Ishikawa (cell line): ENCODE measurements around the gene ITIH3.

Experiments
- CREB1 ChIP-seq: IDR thresholded peaks from 2 replicates; pipeline ENCODE4 v1.6.1; 2012; ENCODE audit warnings: low read depth
- EGR1 ChIP-seq: IDR thresholded peaks from 2 replicates; pipeline ENCODE4 v1.6.1; 2012
- EP300 ChIP-seq: IDR thresholded peaks from 2 replicates; pipeline ENCODE4 v1.6.1; 2012; ENCODE audit warnings: borderline replicate concordance
- RAD21 ChIP-seq: IDR thresholded peaks from 2 replicates; pipeline ENCODE4 v1.6.1; 2012; ENCODE audit warnings: low read depth
- TAF1 ChIP-seq: IDR thresholded peaks from 2 replicates; pipeline ENCODE4 v1.6.1; 2012; ENCODE audit warnings: low read depth, mild to moderate bottlenecking
- TCF12 ChIP-seq: IDR thresholded peaks from 2 replicates; pipeline ENCODE4 v1.6.1; 2012; ENCODE audit warnings: low read depth
- TEAD4 ChIP-seq: IDR thresholded peaks from 2 replicates; pipeline ENCODE4 v1.6.1; 2012
- YY1 ChIP-seq: IDR thresholded peaks from 2 replicates; pipeline ENCODE4 v1.6.1; 2012; ENCODE audit warnings: low read depth
- TF ChIP-seq, protein P1 (sequence below): IDR thresholded peaks from 2 replicates; pipeline ENCODE4 v1.6.1; 2012; ENCODE audit warnings: low read depth, mild to moderate bottlenecking

GRCh38 chr3:52842424-52842823 lies 47.8 kb downstream of the ITIH3 start:
- TF ChIP-seq TAF1 = no peak
- TF ChIP-seq EP300 = no peak
- TF ChIP-seq, protein P1, sequence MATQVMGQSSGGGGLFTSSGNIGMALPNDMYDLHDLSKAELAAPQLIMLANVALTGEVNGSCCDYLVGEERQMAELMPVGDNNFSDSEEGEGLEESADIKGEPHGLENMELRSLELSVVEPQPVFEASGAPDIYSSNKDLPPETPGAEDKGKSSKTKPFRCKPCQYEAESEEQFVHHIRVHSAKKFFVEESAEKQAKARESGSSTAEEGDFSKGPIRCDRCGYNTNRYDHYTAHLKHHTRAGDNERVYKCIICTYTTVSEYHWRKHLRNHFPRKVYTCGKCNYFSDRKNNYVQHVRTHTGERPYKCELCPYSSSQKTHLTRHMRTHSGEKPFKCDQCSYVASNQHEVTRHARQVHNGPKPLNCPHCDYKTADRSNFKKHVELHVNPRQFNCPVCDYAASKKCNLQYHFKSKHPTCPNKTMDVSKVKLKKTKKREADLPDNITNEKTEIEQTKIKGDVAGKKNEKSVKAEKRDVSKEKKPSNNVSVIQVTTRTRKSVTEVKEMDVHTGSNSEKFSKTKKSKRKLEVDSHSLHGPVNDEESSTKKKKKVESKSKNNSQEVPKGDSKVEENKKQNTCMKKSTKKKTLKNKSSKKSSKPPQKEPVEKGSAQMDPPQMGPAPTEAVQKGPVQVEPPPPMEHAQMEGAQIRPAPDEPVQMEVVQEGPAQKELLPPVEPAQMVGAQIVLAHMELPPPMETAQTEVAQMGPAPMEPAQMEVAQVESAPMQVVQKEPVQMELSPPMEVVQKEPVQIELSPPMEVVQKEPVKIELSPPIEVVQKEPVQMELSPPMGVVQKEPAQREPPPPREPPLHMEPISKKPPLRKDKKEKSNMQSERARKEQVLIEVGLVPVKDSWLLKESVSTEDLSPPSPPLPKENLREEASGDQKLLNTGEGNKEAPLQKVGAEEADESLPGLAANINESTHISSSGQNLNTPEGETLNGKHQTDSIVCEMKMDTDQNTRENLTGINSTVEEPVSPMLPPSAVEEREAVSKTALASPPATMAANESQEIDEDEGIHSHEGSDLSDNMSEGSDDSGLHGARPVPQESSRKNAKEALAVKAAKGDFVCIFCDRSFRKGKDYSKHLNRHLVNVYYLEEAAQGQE = no peak
- TF ChIP-seq TEAD4 = no peak
- TF ChIP-seq RAD21 = no peak
- TF ChIP-seq CREB1 = no peak
- TF ChIP-seq EGR1 = no peak
- TF ChIP-seq TCF12 = no peak
- no peak for TF ChIP-seq YY1
